ENCODE results near the gene YPEL1.

DNA sequence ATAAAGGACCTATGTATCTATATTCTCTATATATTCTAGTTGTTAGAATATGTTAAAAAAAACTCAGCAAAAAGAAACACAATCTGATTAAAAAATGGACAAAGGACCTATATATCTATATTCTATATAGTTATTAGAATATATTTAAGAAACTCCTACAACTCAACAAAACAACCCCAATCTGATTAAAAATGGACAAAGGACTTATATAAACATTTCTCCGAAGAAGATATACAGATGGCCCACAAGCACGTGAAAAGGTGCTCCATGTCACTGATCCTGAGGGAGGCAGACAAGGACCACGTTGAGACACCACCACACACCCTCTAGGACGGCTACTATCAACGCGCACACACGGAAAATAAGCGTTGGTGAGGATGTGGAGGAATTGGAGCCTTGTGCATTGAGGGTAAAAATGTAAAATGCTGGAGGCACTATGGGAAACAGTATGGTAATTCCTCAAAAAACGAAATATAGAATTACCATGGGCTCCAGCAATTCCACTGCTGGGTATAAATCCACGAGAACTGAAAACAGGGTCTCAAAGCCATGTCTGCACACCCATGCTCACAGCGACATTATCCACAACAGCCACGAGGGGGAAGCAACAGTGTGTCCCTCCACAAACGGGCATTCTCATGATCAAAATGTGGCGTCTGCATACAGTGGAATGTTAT, 22.7 kb downstream of the YPEL1 start:
- TF ChIP-seq TCF12 (IDR thresholded peaks at IDR 0.05; ENCODE audit: low read depth) (no peak), YY1 (IDR thresholded peaks at IDR 0.05; ENCODE audit: low read depth) (no peak), FOXM1 (IDR thresholded peaks at IDR 0.05; ENCODE audit: borderline replicate concordance, low read depth) (no peak), TAF1 (IDR thresholded peaks at IDR 0.05; ENCODE audit: low read depth) (no peak)
- TF ChIP-seq, protein P1, sequence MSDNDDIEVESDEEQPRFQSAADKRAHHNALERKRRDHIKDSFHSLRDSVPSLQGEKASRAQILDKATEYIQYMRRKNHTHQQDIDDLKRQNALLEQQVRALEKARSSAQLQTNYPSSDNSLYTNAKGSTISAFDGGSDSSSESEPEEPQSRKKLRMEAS (IDR thresholded peaks at IDR 0.05): no peak

Data from Ishikawa (cell line).